ENCODE measurements around the gene LINC00305. TPM values are rescaled to one million over a fixed set of nuclear protein-coding genes. Genes with fewer than 3 reads are reported as not detected.

LINC00305 gene
- total and polyA plus RNA-seq, 2 donors (not counting 3 experiments of a cell fraction or from before 2014, with no cell fraction given): not detected

GRCh38 chr18:64180617-64181016 is 31.7 kb upstream of the LINC00305 start:
- Histone ChIP-seq H3K4me3 (replicated peaks in 1 of 3; ENCODE audit: insufficient read depth in 1 of 3, low read depth in 1 of 3, low read length in 3 of 3) (no peak overlapping the region), H3K4me2 (ENCODE audit: insufficient read depth, low read length) (no peak overlapping the region), H3K9me1 (replicated peaks; ENCODE audit: control insufficient read depth, extremely low read depth, insufficient read depth, low read length) (no peaks in the 10 kb centered on the region), H2AFZ (ENCODE audit: low read depth, low read length) (no peak overlapping the region), H3K79me2 (ENCODE audit: control insufficient read depth, insufficient read depth, low read length) (no peaks in the 10 kb centered on the region), H3K36me3 (ENCODE audit: control insufficient read depth in 2 of 2, extremely low read depth in 1 of 2, insufficient read depth in 2 of 2, low read length in 2 of 2) (no peaks in the 10 kb centered on the region), H3K9me3 (replicated peaks; ENCODE audit: control insufficient read depth, insufficient read depth, low read length) (no peaks in the 10 kb centered on the region), H3K27me3 (ENCODE audit: control insufficient read depth in 2 of 2, insufficient read depth in 2 of 2, low read length in 2 of 2) (no peaks in the 10 kb centered on the region), H3K9ac (replicated peaks; ENCODE audit: extremely low read depth, insufficient read depth, low read length) (no peak overlapping the region), H3K4me1 (ENCODE audit: control insufficient read depth, extremely low read depth, insufficient read depth, low read length) (no peaks in the 10 kb centered on the region), H3K27ac (ENCODE audit: insufficient read depth, low read depth, low read length) (no peak overlapping the region), H4K20me1 (replicated peaks; ENCODE audit: control insufficient read depth, extremely low read depth, insufficient read depth, low read length) (no peaks in the 10 kb centered on the region)
- ChIA-PET POLR2A (no interaction called here), CTCF (no interaction called here)
- intact Hi-C loops (cut with micrococcal nuclease): no loop called here
- dilution Hi-C loops (cut with MboI; ENCODE audit: extremely low pct_ligation_motif_present, low sequenced_read_pairs): no loop called here
- TF ChIP-seq FOS (IDR thresholded peaks at IDR 0.05; ENCODE audit: borderline replicate concordance, insufficient read depth, low read length): no peak
- no peak for TF ChIP-seq EZH2 (IDR thresholded peaks at IDR 0.05; ENCODE audit: borderline replicate concordance, low read depth, low read length, severe bottlenecking)
- no peak for TF ChIP-seq POLR2AphosphoS5 (IDR thresholded peaks at IDR 0.05; ENCODE audit: insufficient read depth, low read depth, low read length)
- no peak for TF ChIP-seq GATA2 (IDR thresholded peaks at IDR 0.05; ENCODE audit: insufficient read depth, insufficient read length, low read depth, low read length)
- TF ChIP-seq JUN (IDR thresholded peaks at IDR 0.05; ENCODE audit: borderline replicate concordance, insufficient read depth, insufficient read length, low read depth): no peak
- TF ChIP-seq CTCF (IDR thresholded peaks at IDR 0.05; ENCODE audit: extremely low read depth in 1 of 2, insufficient read depth in 1 of 2, low read depth in 1 of 2, low read length in 2 of 2): no peak
- TF ChIP-seq MYC (IDR thresholded peaks at IDR 0.05; ENCODE audit: low read depth, low read length): no peak
- TF ChIP-seq POLR2A (IDR thresholded peaks at IDR 0.05; ENCODE audit: low read depth, low read length): no peak
- FAIRE-seq (no peak), DNase-seq (ENCODE audit: low read depth, low spot score) (no peak)
- no TSS peak for BruUV-seq (replicated peaks)

Data from endothelial cell of umbilical vein (primary cell).